SH-SY5Y (cell line): Measurements from ENCODE around the gene UBE2J1.

Source experiments
- GATA2 ChIP-seq: IDR thresholded peaks from 2 replicates; pipeline ENCODE4 v1.6.1; 2011; ENCODE audit warnings: mild to moderate bottlenecking, low read depth, low read length
- GATA3 ChIP-seq: IDR thresholded peaks from 2 replicates; pipeline ENCODE4 v1.6.1; 2011; ENCODE audit warnings: low read depth, mild to moderate bottlenecking, low read length, moderate library complexity

GRCh38 chr6:89357390-89357789 is 4.9 kb upstream of the UBE2J1 start:
- TF ChIP-seq GATA3 (no peak), GATA2 (no peak)
